Measurements from ENCODE around the gene PRC1. TPM values are rescaled to one million over a fixed set of nuclear protein-coding genes. Genes with fewer than 3 reads are reported as not detected.

Gene PRC1
- total and polyA plus RNA-seq, 4 donors = 46.0 to 66.5 (median 57.8) TPM

GRCh38 chr15:90991587-90992285 lies 2.6 kb downstream of the PRC1 start:
- WGBS (ENCODE audit: insufficient coverage) = 94% methylated on average over 6 of the region's 6 CpGs
- Histone ChIP-seq H3K36me3 (ENCODE audit: control insufficient read depth, insufficient read depth, low read length) (no peaks in the 10 kb centered on the region), H3K27me3 (ENCODE audit: control insufficient read depth, insufficient read depth, low read length) (no peaks in the 10 kb centered on the region), H3K4me1 (ENCODE audit: control insufficient read depth, insufficient read depth, low read length) (peaks cover 7% of the 10 kb centered on the region), H3K27ac (ENCODE audit: low read depth, low read length) (no peak overlapping the region), H3K4me3 (ENCODE audit: low read depth, low read length) (no peak overlapping the region), H3K9me3 (ENCODE audit: control insufficient read depth, insufficient read depth, low read length) (no peaks in the 10 kb centered on the region)
- no peak for DNase-seq (ENCODE audit: low read depth in 4 of 6, low spot score in 6 of 6)

- Histone ChIP-seq H3K4me1 (ENCODE audit: control insufficient read depth, insufficient read depth, low read length) (peaks cover 7% of the 10 kb centered on the region), H3K4me3 (ENCODE audit: low read depth, low read length) (no peak overlapping the region), H3K27ac (ENCODE audit: low read depth, low read length) (no peak overlapping the region), H3K36me3 (ENCODE audit: control insufficient read depth, insufficient read depth, low read length) (no peaks in the 10 kb centered on the region), H3K9me3 (ENCODE audit: control insufficient read depth, insufficient read depth, low read length) (no peaks in the 10 kb centered on the region), H3K27me3 (ENCODE audit: control insufficient read depth, insufficient read depth, low read length) (no peaks in the 10 kb centered on the region)
- WGBS (ENCODE audit: insufficient coverage) = 90% methylated on average over 1 of the region's 4 CpGs
- no peak for DNase-seq (ENCODE audit: low read depth in 4 of 6, low spot score in 6 of 6)
These were observed 3.9 kb downstream of the PRC1 start for GRCh38 chr15:90990446-90990845.

- 83% methylated on average over 1 of the region's 7 CpGs for WGBS (ENCODE audit: insufficient coverage)
- H3K36me3 ChIP-seq (ENCODE audit: control insufficient read depth, insufficient read depth, low read length) = no peaks in the 10 kb centered on the region
- H3K4me1 ChIP-seq (ENCODE audit: control insufficient read depth, insufficient read depth, low read length) = peaks cover 7% of the 10 kb centered on the region
- no peaks in the 10 kb centered on the region for H3K9me3 ChIP-seq (ENCODE audit: control insufficient read depth, insufficient read depth, low read length)
- H3K27me3 ChIP-seq (ENCODE audit: control insufficient read depth, insufficient read depth, low read length) = no peaks in the 10 kb centered on the region
- H3K27ac ChIP-seq (ENCODE audit: low read depth, low read length) = no peak overlapping the region
- DNase-seq (ENCODE audit: low read depth in 4 of 6, low spot score in 6 of 6) = no peak
- H3K4me3 ChIP-seq (ENCODE audit: low read depth, low read length) = no peak overlapping the region
These were observed 5.1 kb downstream of the PRC1 start for GRCh38 chr15:90989040-90989768.

GRCh38 chr15:90988296-90988695 lies 6.0 kb downstream of the PRC1 start:
- Histone ChIP-seq H3K4me1 (ENCODE audit: control insufficient read depth, insufficient read depth, low read length) (peaks cover 3% of the 10 kb centered on the region), H3K36me3 (ENCODE audit: control insufficient read depth, insufficient read depth, low read length) (no peaks in the 10 kb centered on the region), H3K27me3 (ENCODE audit: control insufficient read depth, insufficient read depth, low read length) (no peaks in the 10 kb centered on the region), H3K9me3 (ENCODE audit: control insufficient read depth, insufficient read depth, low read length) (no peaks in the 10 kb centered on the region), H3K27ac (ENCODE audit: low read depth, low read length) (no peak overlapping the region), H3K4me3 (ENCODE audit: low read depth, low read length) (no peak overlapping the region)
- 74% methylated on average over 6 of the region's 6 CpGs for WGBS (ENCODE audit: insufficient coverage)
- no peak for DNase-seq (ENCODE audit: low read depth in 4 of 6, low spot score in 6 of 6)

- H3K4me1 ChIP-seq (ENCODE audit: control insufficient read depth, insufficient read depth, low read length) = no peaks in the 10 kb centered on the region
- H3K27me3 ChIP-seq (ENCODE audit: control insufficient read depth, insufficient read depth, low read length) = no peaks in the 10 kb centered on the region
- H3K27ac ChIP-seq (ENCODE audit: low read depth, low read length) = no peak overlapping the region
- no peaks in the 10 kb centered on the region for H3K36me3 ChIP-seq (ENCODE audit: control insufficient read depth, insufficient read depth, low read length)
- WGBS (ENCODE audit: insufficient coverage) = 70% methylated on average over 5 of the region's 7 CpGs
- no peak for DNase-seq (ENCODE audit: low read depth in 4 of 6, low spot score in 6 of 6)
- no peaks in the 10 kb centered on the region for H3K9me3 ChIP-seq (ENCODE audit: control insufficient read depth, insufficient read depth, low read length)
- no peak overlapping the region for H3K4me3 ChIP-seq (ENCODE audit: low read depth, low read length)
These were observed 6.7 kb downstream of the PRC1 start for GRCh38 chr15:90987561-90988141.

- H3K36me3 ChIP-seq (ENCODE audit: control insufficient read depth, insufficient read depth, low read length) = no peaks in the 10 kb centered on the region
These were observed 7.4 kb downstream of the PRC1 start for GRCh38 chr15:90986790-90987507.

GRCh38 chr15:90982135-90982534 lies 12.2 kb downstream of the PRC1 start:
- DNase-seq (ENCODE audit: low read depth in 4 of 6, low spot score in 6 of 6) = no peak
- no peak overlapping the region for H3K27ac ChIP-seq (ENCODE audit: low read depth, low read length)
- WGBS (ENCODE audit: insufficient coverage) = 93% methylated on average over 4 of the region's 5 CpGs

More at GRCh38 chr15:90986790-90987507, 7.4 kb downstream of the PRC1 start:
- Histone ChIP-seq H3K27ac (ENCODE audit: low read depth, low read length) (no peak overlapping the region), H3K27me3 (ENCODE audit: control insufficient read depth, insufficient read depth, low read length) (no peaks in the 10 kb centered on the region), H3K4me1 (ENCODE audit: control insufficient read depth, insufficient read depth, low read length) (no peaks in the 10 kb centered on the region), H3K4me3 (ENCODE audit: low read depth, low read length) (no peak overlapping the region), H3K9me3 (ENCODE audit: control insufficient read depth, insufficient read depth, low read length) (no peaks in the 10 kb centered on the region)
- no peak for DNase-seq (ENCODE audit: low read depth in 4 of 6, low spot score in 6 of 6)
- 100% methylated on average over 2 of the region's 11 CpGs for WGBS (ENCODE audit: insufficient coverage)

GRCh38 chr15:90981681-90982080 lies 12.7 kb downstream of the PRC1 start:
- Histone ChIP-seq H3K4me1 (ENCODE audit: control insufficient read depth, insufficient read depth, low read length) (no peaks in the 10 kb centered on the region), H3K27ac (ENCODE audit: low read depth, low read length) (no peak overlapping the region), H3K36me3 (ENCODE audit: control insufficient read depth, insufficient read depth, low read length) (peaks cover 11% of the 10 kb centered on the region), H3K4me3 (ENCODE audit: low read depth, low read length) (no peak overlapping the region), H3K27me3 (ENCODE audit: control insufficient read depth, insufficient read depth, low read length) (no peaks in the 10 kb centered on the region), H3K9me3 (ENCODE audit: control insufficient read depth, insufficient read depth, low read length) (no peaks in the 10 kb centered on the region)
- no peak for DNase-seq (ENCODE audit: low read depth in 4 of 6, low spot score in 6 of 6)
- WGBS (ENCODE audit: insufficient coverage) = 70% methylated on average over 2 of the region's 6 CpGs

More at GRCh38 chr15:90982135-90982534, 12.2 kb downstream of the PRC1 start:
- H3K9me3 ChIP-seq (ENCODE audit: control insufficient read depth, insufficient read depth, low read length) = no peaks in the 10 kb centered on the region
- no peaks in the 10 kb centered on the region for H3K27me3 ChIP-seq (ENCODE audit: control insufficient read depth, insufficient read depth, low read length)
- peaks cover 11% of the 10 kb centered on the region for H3K36me3 ChIP-seq (ENCODE audit: control insufficient read depth, insufficient read depth, low read length)
- no peaks in the 10 kb centered on the region for H3K4me1 ChIP-seq (ENCODE audit: control insufficient read depth, insufficient read depth, low read length)
- no peak overlapping the region for H3K4me3 ChIP-seq (ENCODE audit: low read depth, low read length)

- no CpG with 5 or more reads among the region's 1 CpG for WGBS (ENCODE audit: insufficient coverage)
- H3K9me3 ChIP-seq (ENCODE audit: control insufficient read depth, insufficient read depth, low read length) = no peaks in the 10 kb centered on the region
These were observed 14.8 kb downstream of the PRC1 start for GRCh38 chr15:90979582-90979981.

More at GRCh38 chr15:90979582-90979981, 14.8 kb downstream of the PRC1 start:
- Histone ChIP-seq H3K4me1 (ENCODE audit: control insufficient read depth, insufficient read depth, low read length) (no peaks in the 10 kb centered on the region), H3K4me3 (ENCODE audit: low read depth, low read length) (no peak overlapping the region), H3K36me3 (ENCODE audit: control insufficient read depth, insufficient read depth, low read length) (peaks cover 17% of the 10 kb centered on the region), H3K27ac (ENCODE audit: low read depth, low read length) (no peak overlapping the region), H3K27me3 (ENCODE audit: control insufficient read depth, insufficient read depth, low read length) (no peaks in the 10 kb centered on the region)
- no peak for DNase-seq (ENCODE audit: low read depth in 4 of 6, low spot score in 6 of 6)
